Measurements from ENCODE around the gene MFN1. TPM values are rescaled to one million over a fixed set of nuclear protein-coding genes. Genes with fewer than 3 reads are reported as not detected.

The MFN1 gene
- total RNA-seq, 1 experiment from 2014 or later = 45.2 TPM

GRCh38 chr3:179323197-179324110, 24.1 kb upstream of the MFN1 start:
- H3K27ac Mint-ChIP-seq = peak overlapping the region; percentile 57 to 89 (median 85); a peak in 5 of 7 replicates
- Histone ChIP-seq H3K4me2 (ENCODE audit: insufficient read depth, insufficient read length, low read length) (peak overlapping the region; percentile 61), H3K4ac (ENCODE audit: low read depth, low read length) (no peak overlapping the region), H3T11ph (ENCODE audit: low read length) (no peak overlapping the region), H3K79me2 (ENCODE audit: insufficient read depth, low read length) (peaks cover 11% of the 10 kb centered on the region; the same call in 1 of the 2 replicates), H4K8ac (replicated peaks; ENCODE audit: insufficient read length, low read depth, low read length) (no peak overlapping the region), H2BK12ac (ENCODE audit: insufficient read length, low read depth, low read length) (no peak overlapping the region), H2AFZ (ENCODE audit: low read length) (no peak overlapping the region), H2BK15ac (ENCODE audit: low read depth, low read length) (no peak overlapping the region), H3K14ac (ENCODE audit: insufficient read depth, low read length) (peak overlapping the region; percentile 98), H3K4me1 (ENCODE audit: insufficient read depth, low read length) (no peaks in the 10 kb centered on the region), H3K27me3 (ENCODE audit: insufficient read depth, low read length) (no peaks in the 10 kb centered on the region), H2AK5ac (ENCODE audit: insufficient read length, low read length) (no peak overlapping the region), H3K56ac (ENCODE audit: insufficient read length, low read depth, low read length) (no peak overlapping the region), H3K23ac (ENCODE audit: insufficient read length, low read depth, low read length) (no peak overlapping the region), H3K23me2 (ENCODE audit: insufficient read length, low read depth, low read length, poor library complexity, severe bottlenecking) (peaks cover 5% of the 10 kb centered on the region), H3K9me3 (ENCODE audit: control insufficient read depth, low read depth, low read length) (no peaks in the 10 kb centered on the region), H2BK5ac (ENCODE audit: insufficient read length, low read length) (no peak overlapping the region), H3K9ac (ENCODE audit: extremely low read depth, insufficient read length, low read length) (peak overlapping the region; percentile 87), H4K20me1 (ENCODE audit: control insufficient read depth, insufficient read depth, insufficient read length) (no peaks in the 10 kb centered on the region), H2BK20ac (ENCODE audit: low read depth, low read length, poor library complexity, severe bottlenecking) (no peak overlapping the region), H3K18ac (ENCODE audit: insufficient read length, low read depth, low read length) (peak overlapping the region; percentile 78), H4K5ac (ENCODE audit: insufficient read length, low read depth, low read length) (no peak overlapping the region), H4K91ac (ENCODE audit: insufficient read length, low read depth, low read length) (no peak overlapping the region), H3K79me1 (ENCODE audit: insufficient read depth, low read depth, low read length, poor library complexity, severe bottlenecking) (no peaks in the 10 kb centered on the region), H2BK120ac (ENCODE audit: low read depth, low read length, poor library complexity, severe bottlenecking) (no peak overlapping the region), H3K27ac (ENCODE audit: insufficient read length, low read depth, low read length) (no peak overlapping the region)
- H3K36me3 Mint-ChIP-seq (ENCODE audit: insufficient read depth in 1 of 3, low read depth in 3 of 3) = peaks cover 5 to 21% (median 20%) of the 10 kb centered on the region in 3 experiments; a peak in 6 of 7 replicates
- H3K4me3 Mint-ChIP-seq = peak overlapping the region; percentile 88 to 93
- no peak for TF ChIP-seq CTCF (conservative IDR thresholded peaks at IDR 0.05)
- peaks cover 13% of the 10 kb centered on the region for H3K27me3 Mint-ChIP-seq (ENCODE audit: low read depth)
- peaks cover 20 to 24% of the 10 kb centered on the region in 2 experiments for H3K4me1 Mint-ChIP-seq
- H3K9me3 Mint-ChIP-seq = no peaks in the 10 kb centered on the region
- peak; percentile 59 for DNase-seq
- WGBS (ENCODE audit: extremely low coverage, insufficient read length, low lambda C conversion rate) = no CpG with 5 or more reads among the region's 81 CpGs
